ENCODE data around the gene MAD1L1. TPM values are rescaled to one million over a fixed set of nuclear protein-coding genes. Genes with fewer than 3 reads are reported as not detected.

Gene MAD1L1
- polyA plus RNA-seq, 4 donors = 22.6 to 26.9 (median 24.6) TPM

- no peak for DNase-seq (ENCODE audit: low read depth in 4 of 4, low spot score in 3 of 4)
Observed at GRCh38 chr7:1914743-1915142, 318.0 kb downstream of the MAD1L1 start.

GRCh38 chr7:1914321-1914720 is 318.4 kb downstream of the MAD1L1 start:
- no peak for DNase-seq (ENCODE audit: low read depth in 4 of 4, low spot score in 3 of 4)

GRCh38 chr7:1913466-1914282 is 319.1 kb downstream of the MAD1L1 start:
- no peak for DNase-seq (ENCODE audit: low read depth in 4 of 4, low spot score in 3 of 4)

GRCh38 chr7:1912593-1913465 is 319.9 kb downstream of the MAD1L1 start:
- DNase-seq (ENCODE audit: low read depth in 4 of 4, low spot score in 3 of 4) = peak in 3 of 4 donors; percentile 34 to 48 (median 40)

GRCh38 chr7:1911571-1911970 is 321.2 kb downstream of the MAD1L1 start:
- no peak for DNase-seq (ENCODE audit: low read depth in 4 of 4, low spot score in 3 of 4)

- DNase-seq (ENCODE audit: low read depth in 4 of 4, low spot score in 3 of 4) = no peak
Observed at GRCh38 chr7:1910827-1911226, 321.9 kb downstream of the MAD1L1 start.

- DNase-seq (ENCODE audit: low read depth in 4 of 4, low spot score in 3 of 4) = no peak
Observed at GRCh38 chr7:1910081-1910685, 322.6 kb downstream of the MAD1L1 start.

GRCh38 chr7:1909476-1909875 is 323.3 kb downstream of the MAD1L1 start:
- no peak for DNase-seq (ENCODE audit: low read depth in 4 of 4, low spot score in 3 of 4)

- DNase-seq (ENCODE audit: low read depth in 4 of 4, low spot score in 3 of 4) = no peak
Observed at GRCh38 chr7:1908823-1909420, 323.8 kb downstream of the MAD1L1 start.

- DNase-seq (ENCODE audit: low read depth in 4 of 4, low spot score in 3 of 4) = no peak
Observed at GRCh38 chr7:1907751-1908365, 324.9 kb downstream of the MAD1L1 start.

- no peak for DNase-seq (ENCODE audit: low read depth in 4 of 4, low spot score in 3 of 4)
Observed at GRCh38 chr7:1906988-1907745, 325.6 kb downstream of the MAD1L1 start.

- no peak for DNase-seq (ENCODE audit: low read depth in 4 of 4, low spot score in 3 of 4)
Observed at GRCh38 chr7:1906087-1906830, 326.5 kb downstream of the MAD1L1 start.

- DNase-seq (ENCODE audit: low read depth in 4 of 4, low spot score in 3 of 4) = no peak
Observed at GRCh38 chr7:1902231-1902855, 330.4 kb downstream of the MAD1L1 start.

- DNase-seq (ENCODE audit: low read depth in 4 of 4, low spot score in 3 of 4) = no peak
Observed at GRCh38 chr7:1901431-1902210, 331.1 kb downstream of the MAD1L1 start.

GRCh38 chr7:1900847-1901246 is 331.9 kb downstream of the MAD1L1 start:
- DNase-seq (ENCODE audit: low read depth in 4 of 4, low spot score in 3 of 4) = no peak

- no peak for DNase-seq (ENCODE audit: low read depth in 4 of 4, low spot score in 3 of 4)
Observed at GRCh38 chr7:1899951-1900762, 332.6 kb downstream of the MAD1L1 start.

GRCh38 chr7:1899196-1899595 is 333.5 kb downstream of the MAD1L1 start:
- DNase-seq (ENCODE audit: low read depth in 4 of 4, low spot score in 3 of 4) = no peak
